HG03039 (cell line): ENCODE data around the gene TMCC2.
"Not testable (repeated sequence)": the region's sequence is repeated elsewhere in the genome, so short reads cannot be mapped to it uniquely, and the experiment has no call there.

Experiments used
- ATAC-seq: cut with Tn5 transposase; IDR thresholded peaks from one replicate; pipeline ENCODE4 v1.9.1; 2021; ENCODE audit warnings: mild to moderate bottlenecking, moderate library complexity; ENCODE audit not compliant: unreplicated experiment

TMCC2 gene

GRCh38 chr1:205275916-205276688 lies 48.4 kb downstream of the TMCC2 start:
- no peak for ATAC-seq

GRCh38 chr1:205276689-205277065 lies 48.9 kb downstream of the TMCC2 start:
- no peak for ATAC-seq

GRCh38 chr1:205279986-205280385 lies 52.2 kb downstream of the TMCC2 start:
- ATAC-seq = no peak

- not testable (repeated sequence) for ATAC-seq
Measured at GRCh38 chr1:205280666-205281395, 53.1 kb downstream of the TMCC2 start.

- no peak for ATAC-seq
Measured at GRCh38 chr1:205283270-205284147, 55.8 kb downstream of the TMCC2 start.

- no peak for ATAC-seq
Measured at GRCh38 chr1:205284420-205285144, 56.8 kb downstream of the TMCC2 start.

GRCh38 chr1:205285381-205286101 lies 57.8 kb downstream of the TMCC2 start:
- ATAC-seq = no peak

GRCh38 chr1:205286335-205286950 lies 58.7 kb downstream of the TMCC2 start:
- ATAC-seq = no peak

- no peak for ATAC-seq
Measured at GRCh38 chr1:205287076-205287475, 59.3 kb downstream of the TMCC2 start.

- ATAC-seq = peak; percentile 69
Measured at GRCh38 chr1:205287767-205288559, 60.2 kb downstream of the TMCC2 start.

- no peak for ATAC-seq
Measured at GRCh38 chr1:205291596-205291995, 63.9 kb downstream of the TMCC2 start.

GRCh38 chr1:205293350-205294074 lies 65.8 kb downstream of the TMCC2 start:
- no peak for ATAC-seq

- no peak for ATAC-seq
Measured at GRCh38 chr1:205294175-205294917, 66.6 kb downstream of the TMCC2 start.

- ATAC-seq = no peak
Measured at GRCh38 chr1:205294934-205295333, 67.2 kb downstream of the TMCC2 start.

GRCh38 chr1:205296154-205296553 lies 68.4 kb downstream of the TMCC2 start:
- ATAC-seq = no peak

GRCh38 chr1:205297546-205298177 lies 69.9 kb downstream of the TMCC2 start:
- not testable (repeated sequence) for ATAC-seq
